Gastrocnemius medialis (tissue), 4 donors: ENCODE measurements around the gene ATM.

Experiments used
- POLR2A ChIP-seq, 2 donors: fragments of 450-650 bp; IDR thresholded peaks; one replicate each; pipeline ENCODE4 v1.6.1; 2017; ENCODE audit warnings: antibody characterized with exemption in 2 of 2, mild to moderate bottlenecking in 2 of 2, moderate library complexity in 2 of 2
- TF ChIP-seq, protein P1 (sequence below), 5 experiments: fragments of 450-650 bp in 3 of 5; fragments of 200-600 bp in 2 of 5; sonication (generic) in 2 of 5; IDR thresholded peaks in 4 of 5; conservative IDR thresholded peaks in 1 of 5; 1 replicate in 4 of 5; 2 replicates in 1 of 5; pipeline ENCODE4 v1.5.1; 2016 to 2019; ENCODE audit warnings: antibody characterized with exemption in 5 of 5, mild to moderate bottlenecking in 3 of 5, moderate library complexity in 3 of 5

DNA sequence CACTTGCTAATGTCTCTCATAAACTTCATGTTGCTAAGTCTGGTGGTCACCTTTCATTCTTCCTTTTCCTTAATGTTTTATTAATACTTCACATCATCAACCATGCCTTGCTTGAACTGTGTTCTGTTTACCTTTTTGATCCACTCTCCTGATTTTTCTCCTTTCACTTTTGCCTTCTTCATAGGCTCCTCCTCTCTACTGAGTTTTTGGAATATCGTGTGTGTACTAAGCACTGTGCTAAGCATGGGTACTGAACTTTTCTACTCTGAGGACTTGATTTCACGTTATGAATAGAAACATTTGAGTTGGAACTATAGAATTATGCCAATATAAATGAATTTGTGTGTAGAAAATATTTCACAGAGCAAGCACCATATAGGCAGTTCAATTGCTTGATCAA, 90.6 kb downstream of the ATM start:
- TF ChIP-seq, protein P1, sequence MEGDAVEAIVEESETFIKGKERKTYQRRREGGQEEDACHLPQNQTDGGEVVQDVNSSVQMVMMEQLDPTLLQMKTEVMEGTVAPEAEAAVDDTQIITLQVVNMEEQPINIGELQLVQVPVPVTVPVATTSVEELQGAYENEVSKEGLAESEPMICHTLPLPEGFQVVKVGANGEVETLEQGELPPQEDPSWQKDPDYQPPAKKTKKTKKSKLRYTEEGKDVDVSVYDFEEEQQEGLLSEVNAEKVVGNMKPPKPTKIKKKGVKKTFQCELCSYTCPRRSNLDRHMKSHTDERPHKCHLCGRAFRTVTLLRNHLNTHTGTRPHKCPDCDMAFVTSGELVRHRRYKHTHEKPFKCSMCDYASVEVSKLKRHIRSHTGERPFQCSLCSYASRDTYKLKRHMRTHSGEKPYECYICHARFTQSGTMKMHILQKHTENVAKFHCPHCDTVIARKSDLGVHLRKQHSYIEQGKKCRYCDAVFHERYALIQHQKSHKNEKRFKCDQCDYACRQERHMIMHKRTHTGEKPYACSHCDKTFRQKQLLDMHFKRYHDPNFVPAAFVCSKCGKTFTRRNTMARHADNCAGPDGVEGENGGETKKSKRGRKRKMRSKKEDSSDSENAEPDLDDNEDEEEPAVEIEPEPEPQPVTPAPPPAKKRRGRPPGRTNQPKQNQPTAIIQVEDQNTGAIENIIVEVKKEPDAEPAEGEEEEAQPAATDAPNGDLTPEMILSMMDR (IDR thresholded peaks at IDR 0.05 in 4 of 5, conservative IDR thresholded peaks at IDR 0.05 in 1 of 5): no peak
- TF ChIP-seq POLR2A (IDR thresholded peaks at IDR 0.05): no peak
